Activated CD4-positive, alpha-beta T cell treated with anti-CD3 and anti-CD28 coated beads, Interleukin-2, amount 50 U/mL, for 16 hours (primary cell): ENCODE measurements around the gene CLDN16.

Experiments
- DNase-seq: peaks from one replicate; pipeline ENCODE4 v3.0.0-alpha.2; 2020

The CLDN16 gene

DNA sequence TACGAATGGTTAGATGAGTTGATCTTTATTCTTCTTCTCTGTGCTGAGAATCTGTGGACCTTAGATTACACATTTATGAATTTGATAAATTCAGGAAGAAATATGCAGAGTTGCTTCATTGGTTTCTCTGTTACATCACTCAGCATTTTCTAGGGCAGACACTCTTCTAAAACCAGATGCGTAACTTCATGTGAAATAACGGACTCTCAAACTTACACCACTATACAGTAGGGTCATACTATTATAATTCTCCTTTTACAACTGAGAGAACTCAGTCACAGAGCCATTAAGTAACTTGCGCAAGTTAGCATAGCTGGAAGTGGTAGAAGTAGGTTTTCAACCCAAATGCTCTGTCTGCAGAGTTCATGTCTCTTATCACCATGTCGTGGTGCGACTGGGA lies 56.0 kb downstream of the CLDN16 start:
- no peak for DNase-seq

DNA sequence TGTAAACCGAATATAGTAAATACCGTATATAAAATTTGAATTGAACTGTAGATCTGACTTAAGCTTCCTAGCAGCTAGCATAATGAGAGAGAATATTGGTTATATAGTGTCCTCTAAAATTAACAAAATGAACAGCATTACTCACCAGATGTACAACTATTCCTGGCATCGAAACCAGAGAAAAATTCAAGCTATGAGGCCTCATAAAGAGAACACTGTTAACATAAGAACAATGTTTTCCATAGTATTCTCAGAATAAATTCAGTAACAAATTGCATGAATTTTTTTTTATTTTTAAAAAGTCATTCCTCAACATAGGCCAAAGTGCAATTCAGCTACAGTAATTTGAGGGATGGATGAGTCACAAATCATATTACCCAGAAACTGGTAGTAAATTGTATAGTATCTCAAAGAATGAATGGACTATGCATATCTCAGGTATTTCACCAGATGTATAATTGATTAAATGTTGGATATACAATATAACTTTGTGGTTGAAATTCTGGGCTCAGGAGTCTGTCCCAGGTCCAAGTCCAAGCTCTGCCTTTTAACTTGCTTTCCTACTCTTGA lies 56.7 kb downstream of the CLDN16 start:
- no peak for DNase-seq

- peak; percentile 13 for DNase-seq
These were observed 58.8 kb downstream of the CLDN16 start for GRCh38 chr3:190446573-190447279.

- no peak for DNase-seq
These were observed 60.3 kb downstream of the CLDN16 start for GRCh38 chr3:190448256-190448655.

- DNase-seq, result no peak
These were observed 61.8 kb downstream of the CLDN16 start, which contains the start of gene TMEM207 for GRCh38 chr3:190449801-190450200. Gene TMEM207 (minus strand): TSS chr3:190449901. CDS start chr3:190449809, 92 bp downstream.

DNA sequence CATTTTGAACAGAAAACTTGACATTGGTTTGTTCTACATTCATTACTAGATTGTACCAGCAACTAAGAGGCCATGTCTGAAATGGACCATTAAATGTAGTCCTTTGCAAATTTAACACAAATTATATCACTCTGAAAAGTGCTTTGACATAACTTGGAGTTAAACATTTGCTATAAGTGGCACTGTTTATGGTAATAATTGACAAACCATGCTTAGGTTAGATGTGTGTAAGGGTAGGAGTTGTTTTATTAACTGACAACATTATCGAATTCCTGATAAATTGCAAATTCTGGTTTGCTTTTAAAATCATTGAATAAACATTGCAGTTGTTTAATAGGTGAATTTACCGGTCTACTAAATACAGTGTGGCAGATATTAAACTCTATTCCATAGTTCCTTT lies 67.9 kb downstream of the CLDN16 start:
- DNase-seq, result no peak

DNA sequence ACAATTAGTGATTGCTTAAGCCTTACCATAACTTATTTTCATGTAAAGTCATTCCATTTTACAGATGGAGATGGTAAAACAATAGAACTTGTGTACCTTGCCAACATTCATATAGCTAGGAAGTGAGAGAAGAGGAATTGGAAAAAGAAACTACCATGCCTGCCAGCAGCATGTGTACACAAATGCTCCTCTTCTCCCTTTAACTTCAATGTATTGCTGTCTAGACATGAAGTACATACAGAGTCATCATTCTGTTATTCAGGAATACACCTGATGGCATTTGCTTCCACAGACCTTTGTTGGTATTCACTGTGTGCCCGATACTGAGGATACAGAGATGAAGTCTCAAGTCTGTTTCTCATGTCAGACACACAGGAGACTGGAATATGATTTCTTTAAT lies 68.8 kb downstream of the CLDN16 start:
- no peak for DNase-seq

- DNase-seq, result no peak
These were observed 70.1 kb downstream of the CLDN16 start for GRCh38 chr3:190458040-190458439.
